ENCODE measurements around the gene MTHFD2L. TPM values are rescaled to one million over a fixed set of nuclear protein-coding genes. Genes with fewer than 3 reads are reported as not detected.

MTHFD2L gene
- total RNA-seq, 1 donor from 2014 or later = 12.4 TPM

- H3K4me3 ChIP-seq (ENCODE audit: insufficient read depth, low read depth, low read length) = no peak overlapping the region
- Mint-ChIP-seq H3K4me3 (ENCODE audit: unreplicated experiment) (no peak overlapping the region), H3K9me3 (ENCODE audit: unreplicated experiment) (peaks cover 22% of the 10 kb centered on the region), H3K27me3 (ENCODE audit: low read depth, unreplicated experiment) (no peaks in the 10 kb centered on the region), H3K4me1 (ENCODE audit: low read depth, unreplicated experiment) (peaks cover 41% of the 10 kb centered on the region), H3K27ac (ENCODE audit: unreplicated experiment) (peak overlapping the region; percentile 90), H3K36me3 (ENCODE audit: low read depth, unreplicated experiment) (peaks cover 16% of the 10 kb centered on the region)
- peak overlapping the region; percentile 3 for H2AFZ ChIP-seq (ENCODE audit: low read depth, low read length)
- H3K4me1 ChIP-seq (ENCODE audit: insufficient read depth, low read length) = peaks cover 4% of the 10 kb centered on the region
- no peak for TF ChIP-seq EZH2 (IDR thresholded peaks at IDR 0.05; ENCODE audit: insufficient read depth, low read length)
- H3K27ac ChIP-seq (ENCODE audit: low read depth, low read length) = peak overlapping the region; percentile 47
- H3K9me3 ChIP-seq (ENCODE audit: insufficient read depth, low read depth, low read length) = no peaks in the 10 kb centered on the region
- H3K36me3 ChIP-seq (ENCODE audit: insufficient read depth, low read length) = no peaks in the 10 kb centered on the region
- H3K79me2 ChIP-seq (ENCODE audit: insufficient read depth, low read length) = no peaks in the 10 kb centered on the region
- H3K27me3 ChIP-seq (ENCODE audit: insufficient read depth, low read length) = no peaks in the 10 kb centered on the region
- FAIRE-seq (peak; percentile 20), DNase-seq (ENCODE audit: low read depth) (peak; percentile 84)
- no peak overlapping the region for H3K9ac ChIP-seq (ENCODE audit: low read length)
- H4K20me1 ChIP-seq (ENCODE audit: insufficient read depth, low read length) = no peaks in the 10 kb centered on the region
- peak overlapping the region; percentile 4 for H3K4me2 ChIP-seq (ENCODE audit: low read length)
These were observed 59.4 kb downstream of the MTHFD2L start for GRCh38 chr4:74217365-74217764.

GRCh38 chr4:74218201-74218600 is 60.3 kb downstream of the MTHFD2L start:
- Histone ChIP-seq H4K20me1 (ENCODE audit: insufficient read depth, low read length) (no peaks in the 10 kb centered on the region), H2AFZ (ENCODE audit: low read depth, low read length) (no peak overlapping the region), H3K4me2 (ENCODE audit: low read length) (no peak overlapping the region), H3K9me3 (ENCODE audit: insufficient read depth, low read depth, low read length) (no peaks in the 10 kb centered on the region), H3K36me3 (ENCODE audit: insufficient read depth, low read length) (no peaks in the 10 kb centered on the region), H3K4me3 (ENCODE audit: insufficient read depth, low read depth, low read length) (no peak overlapping the region), H3K27ac (ENCODE audit: low read depth, low read length) (no peak overlapping the region), H3K27me3 (ENCODE audit: insufficient read depth, low read length) (no peaks in the 10 kb centered on the region), H3K79me2 (ENCODE audit: insufficient read depth, low read length) (no peaks in the 10 kb centered on the region), H3K4me1 (ENCODE audit: insufficient read depth, low read length) (peaks cover 4% of the 10 kb centered on the region), H3K9ac (ENCODE audit: low read length) (no peak overlapping the region)
- Mint-ChIP-seq H3K27me3 (ENCODE audit: low read depth, unreplicated experiment) (no peaks in the 10 kb centered on the region), H3K4me3 (ENCODE audit: unreplicated experiment) (no peak overlapping the region), H3K27ac (ENCODE audit: unreplicated experiment) (peak overlapping the region; percentile 90), H3K4me1 (ENCODE audit: low read depth, unreplicated experiment) (peaks cover 41% of the 10 kb centered on the region), H3K9me3 (ENCODE audit: unreplicated experiment) (peaks cover 15% of the 10 kb centered on the region), H3K36me3 (ENCODE audit: low read depth, unreplicated experiment) (peaks cover 14% of the 10 kb centered on the region)
- TF ChIP-seq CTCF (IDR thresholded peaks at IDR 0.05; ENCODE audit: insufficient read depth, low read depth, low read length) = no peak
- TF ChIP-seq EZH2 (IDR thresholded peaks at IDR 0.05; ENCODE audit: insufficient read depth, low read length) = no peak
- FAIRE-seq = no peak
- peak; percentile 31 for DNase-seq (ENCODE audit: low read depth)

- H4K20me1 ChIP-seq (ENCODE audit: insufficient read depth, low read length) = no peaks in the 10 kb centered on the region
- no peak for FAIRE-seq
- H3K4me3 Mint-ChIP-seq (ENCODE audit: unreplicated experiment) = no peak overlapping the region
- H3K9me3 ChIP-seq (ENCODE audit: insufficient read depth, low read depth, low read length) = no peaks in the 10 kb centered on the region
- H3K9me3 Mint-ChIP-seq (ENCODE audit: unreplicated experiment) = peaks cover 8% of the 10 kb centered on the region
- no peak overlapping the region for H3K27ac ChIP-seq (ENCODE audit: low read depth, low read length)
- H3K4me3 ChIP-seq (ENCODE audit: insufficient read depth, low read depth, low read length) = no peak overlapping the region
- no peaks in the 10 kb centered on the region for H3K27me3 ChIP-seq (ENCODE audit: insufficient read depth, low read length)
- H3K27me3 Mint-ChIP-seq (ENCODE audit: low read depth, unreplicated experiment) = no peaks in the 10 kb centered on the region
- peaks cover 43% of the 10 kb centered on the region for H3K4me1 Mint-ChIP-seq (ENCODE audit: low read depth, unreplicated experiment)
- H2AFZ ChIP-seq (ENCODE audit: low read depth, low read length) = no peak overlapping the region
- no peaks in the 10 kb centered on the region for H3K79me2 ChIP-seq (ENCODE audit: insufficient read depth, low read length)
- H3K36me3 Mint-ChIP-seq (ENCODE audit: low read depth, unreplicated experiment) = peaks cover 8% of the 10 kb centered on the region
- TF ChIP-seq CTCF (IDR thresholded peaks at IDR 0.05; ENCODE audit: insufficient read depth, low read depth, low read length) (no peak), EZH2 (IDR thresholded peaks at IDR 0.05; ENCODE audit: insufficient read depth, low read length) (no peak)
- H3K36me3 ChIP-seq (ENCODE audit: insufficient read depth, low read length) = no peaks in the 10 kb centered on the region
- peaks cover 10% of the 10 kb centered on the region for H3K4me1 ChIP-seq (ENCODE audit: insufficient read depth, low read length)
- H3K27ac Mint-ChIP-seq (ENCODE audit: unreplicated experiment) = peak overlapping the region; percentile 51
- no peak overlapping the region for H3K4me2 ChIP-seq (ENCODE audit: low read length)
- DNase-seq (ENCODE audit: low read depth) = no peak
- H3K9ac ChIP-seq (ENCODE audit: low read length) = no peak overlapping the region
These were observed 61.3 kb downstream of the MTHFD2L start for GRCh38 chr4:74219240-74219639.
